HT-29 (cell line): ENCODE results near the gene THEMIS2. TPM values are rescaled to one million over a fixed set of nuclear protein-coding genes. Genes with fewer than 3 reads are reported as not detected.

ENCODE experiments used
- small RNA-seq: library from RNA; depleted of rRNA; stranded (forward); fragments of <200 nt; gene quantifications from one replicate; pipeline ENCODE3, GENCODE V24; 2014
- total RNA-seq: library from RNA; depleted of rRNA; stranded (reverse); fragments of >200 nt; shearing (Covaris generic); gene quantifications from 2 replicates; pipeline ENCODE4 v1.2.3, GENCODE V29; 2014; rRNA removed

THEMIS2 gene
- total RNA-seq, 1 experiment from 2014 or later, result 0.28 TPM

Small RNA genes within 50 kb of the gene (small RNA-seq; reads per million reads assigned to genes)
- gene RNU6-1245P (not detected), gene SCARNA1 (472 reads per million, percentile 99 among the genes with 10 or more reads in this experiment)

Other genes starting within 250 kb of the THEMIS2 start
- gene FGR, start 237.4 kb upstream of the THEMIS2 start, total RNA-seq, result not detected in 2 replicates
- 84.5 and 178 TPM in 2 replicates for gene IFI6, start 200.4 kb upstream of the THEMIS2 start, total RNA-seq
- 7.4 and 7.5 TPM in 2 replicates for gene FAM76A, start 146.6 kb upstream of the THEMIS2 start, total RNA-seq
- gene STX12, start 99.3 kb upstream of the THEMIS2 start, total RNA-seq, result 16.3 and 18.7 TPM in 2 replicates
- 58.5 and 70.1 TPM in 2 replicates for gene PPP1R8, start 41.8 kb upstream of the THEMIS2 start, total RNA-seq
- 53.5 and 57.5 TPM in 2 replicates for gene RPA2, start 42.0 kb downstream of the THEMIS2 start, total RNA-seq
- gene SMPDL3B, start 62.5 kb downstream of the THEMIS2 start, total RNA-seq, result 16.2 and 18.2 TPM in 2 replicates
- 3.1 and 3.3 TPM in 2 replicates for gene XKR8, start 87.4 kb downstream of the THEMIS2 start, total RNA-seq
- gene EYA3, start 216.1 kb downstream of the THEMIS2 start, total RNA-seq, result 4.4 and 6.7 TPM in 2 replicates